Panc1 (cell line): Measurements from ENCODE around the gene RARB. TPM values are rescaled to one million over a fixed set of nuclear protein-coding genes. Genes with fewer than 3 reads are reported as not detected.

Experiments used
- ATAC-seq: fragments of 200-7000 bp; cut with Tn5 transposase; 2 replicates; pipeline ENCODE4 v1.9.1; 2020; ENCODE audit warnings: mild to moderate bottlenecking, moderate library complexity
- BruUV-seq: library from RNA; stranded (reverse); fragments of 400-500 nt; replicated peaks from 2 replicates; lab custom pipeline; 2021; lab: Mats Ljungman, UMichigan
- CTCF ChIA-PET: fragments of 300-600 bp; sonication (Branson Sonifier 250); formaldehyde crosslinking; loops from one replicate; lab custom pipeline; 2022; ENCODE audit warnings: antibody characterized with exemption; lab: Charles Lee
- POLR2A ChIA-PET: fragments of 300-600 bp; sonication (Branson Sonifier 250); formaldehyde crosslinking; loops from one replicate; lab custom pipeline; 2022; ENCODE audit warnings: antibody characterized with exemption; lab: Charles Lee
- DNase-seq: peaks from one replicate; pipeline ENCODE4 v3.0.0-alpha.2; 2010; ENCODE audit warnings: low read depth, low spot score
- H3K27ac ChIP-seq: 2 replicates; pipeline ENCODE4 v1.5.1; 2011; ENCODE audit warnings: mild to moderate bottlenecking, low read length, inconsistent platforms
- H3K27me3 ChIP-seq: fragments of 200-500 bp; sonication (Bioruptor generic); 2 replicates; pipeline ENCODE4 v1.6.0; 2014; ENCODE audit warnings: low read length, inconsistent platforms; ENCODE audit not compliant: control insufficient read depth, insufficient read depth
- H3K36me3 ChIP-seq: fragments of 200-500 bp; sonication (Bioruptor generic); 2 replicates; pipeline ENCODE4 v1.5.1; 2014; ENCODE audit warnings: inconsistent platforms, mild to moderate bottlenecking, low read length, moderate library complexity; ENCODE audit not compliant: control insufficient read depth, insufficient read depth
- H3K4me1 ChIP-seq: 2 replicates; pipeline ENCODE4 v1.5.1; 2011; ENCODE audit warnings: inconsistent platforms, mild to moderate bottlenecking, low read length, moderate library complexity; ENCODE audit not compliant: control insufficient read depth, insufficient read depth
- H3K4me3 ChIP-seq, 2 experiments: 2 replicates each; pipeline ENCODE4 v1.5.1; 2011 to 2012; ENCODE audit warnings: low read depth in 2 of 2, low read length in 2 of 2, mild to moderate bottlenecking in 2 of 2, inconsistent platforms in 1 of 2, moderate library complexity in 1 of 2
- H3K9me3 ChIP-seq: fragments of 200-500 bp; sonication (Bioruptor generic); 2 replicates; pipeline ENCODE4 v1.5.1; 2014; ENCODE audit warnings: low read depth, mild to moderate bottlenecking, inconsistent platforms, low read length, moderate library complexity; ENCODE audit not compliant: control insufficient read depth, insufficient read depth
- CTCF ChIP-seq: fragments of 450-650 bp; IDR thresholded peaks from 2 replicates; pipeline ENCODE4 v1.5.1; 2017; ENCODE audit warnings: mild to moderate bottlenecking
- POLR2AphosphoS5 ChIP-seq: IDR thresholded peaks from 2 replicates; pipeline ENCODE4 v1.6.1; 2012; ENCODE audit warnings: mild to moderate bottlenecking, low read depth, low read length, moderate library complexity
- REST ChIP-seq, 2 experiments: IDR thresholded peaks; 2 replicates each; pipeline ENCODE4 v1.6.1; 2011 to 2012; ENCODE audit warnings: low read depth in 2 of 2, control low read depth in 1 of 2, low read length in 1 of 2, mild to moderate bottlenecking in 1 of 2, moderate library complexity in 1 of 2; ENCODE audit not compliant: insufficient read depth in 1 of 2
- SIN3A ChIP-seq: IDR thresholded peaks from 2 replicates; pipeline ENCODE4 v1.6.1; 2012; ENCODE audit warnings: low read depth, mild to moderate bottlenecking, low read length, moderate library complexity, borderline replicate concordance; ENCODE audit not compliant: insufficient read depth
- TCF7L2 ChIP-seq: IDR thresholded peaks from 2 replicates; pipeline ENCODE4 v1.6.1; 2011; ENCODE audit warnings: mild to moderate bottlenecking, low read depth, low read length, inconsistent platforms
- in situ Hi-C: cut with HindIII; loops from 2 replicates; pipeline ENCODE4 v1.10.0; 2016; ENCODE audit warnings: low sequenced_read_pairs, low pct_unique_long_range_greater_than_20kb
- intact Hi-C: fragments of 100-400 bp; cut with micrococcal nuclease; formaldehyde crosslinking; loops from one replicate; pipeline ENCODE4 v1.10.0; 2022; ENCODE audit not compliant: unreplicated experiment
- total RNA-seq: library from RNA; stranded (reverse); gene quantifications from one replicate; pipeline ENCODE4 v1.2.1, GENCODE V29; 2021; ENCODE audit not compliant: unreplicated experiment

RARB gene
- total RNA-seq, 1 experiment from 2014 or later, result not detected

- no peaks in the 10 kb centered on the region for H3K9me3 ChIP-seq
- POLR2A ChIA-PET, result no interaction called here
- in situ Hi-C loops (no loop called here), intact Hi-C loops (no loop called here)
- H3K4me3 ChIP-seq, result no peak overlapping the region
- H3K4me1 ChIP-seq, result no peaks in the 10 kb centered on the region
- CTCF ChIA-PET, result no interaction called here
- 0 out of 2 replicates have a peak, but pooled peaks cover 3% of the 10 kb centered on the region for H3K27me3 ChIP-seq
- DNase-seq, result no peak
- TF ChIP-seq REST (IDR thresholded peaks at IDR 0.05; ENCODE audit: insufficient read depth in 1 of 2, low read depth in 2 of 2, low read length in 1 of 2) (no peak), TCF7L2 (no peak), POLR2AphosphoS5 (no peak), SIN3A (no peak), CTCF (no peak)
- ATAC-seq, result no peak
- no TSS peak for BruUV-seq
- no peaks in the 10 kb centered on the region for H3K36me3 ChIP-seq
- H3K27ac ChIP-seq, result no peak overlapping the region
Observed at GRCh38 chr3:25423780-25424588, 4.1 kb upstream of the RARB start.

- in situ Hi-C loops (no loop called here), intact Hi-C loops (no loop called here)
- TF ChIP-seq SIN3A (no peak), CTCF (no peak), TCF7L2 (no peak), POLR2AphosphoS5 (no peak), REST (IDR thresholded peaks at IDR 0.05; ENCODE audit: insufficient read depth in 1 of 2, low read depth in 2 of 2, low read length in 1 of 2) (no peak)
- no peak overlapping the region for H3K4me3 ChIP-seq
- no peaks in the 10 kb centered on the region for H3K4me1 ChIP-seq
- CTCF ChIA-PET, result no interaction called here
- H3K36me3 ChIP-seq, result no peaks in the 10 kb centered on the region
- H3K27me3 ChIP-seq, result peaks cover 6% of the 10 kb centered on the region; the same call in 1 of the 2 replicates
- no peak for DNase-seq
- no peaks in the 10 kb centered on the region for H3K9me3 ChIP-seq
- POLR2A ChIA-PET, result no interaction called here
- BruUV-seq, result no TSS peak
- no peak overlapping the region for H3K27ac ChIP-seq
- ATAC-seq, result no peak
Observed at GRCh38 chr3:25424614-25425013, 3.4 kb upstream of the RARB start.
